ENCODE data around the gene TK1.
A peak's percentile ranks its signal among the peaks of the same experiment; 100 is the strongest.
"Not testable (repeated sequence)": the region's sequence is repeated elsewhere in the genome, so short reads cannot be mapped to it uniquely, and the experiment has no call there.

Gene TK1

DNA sequence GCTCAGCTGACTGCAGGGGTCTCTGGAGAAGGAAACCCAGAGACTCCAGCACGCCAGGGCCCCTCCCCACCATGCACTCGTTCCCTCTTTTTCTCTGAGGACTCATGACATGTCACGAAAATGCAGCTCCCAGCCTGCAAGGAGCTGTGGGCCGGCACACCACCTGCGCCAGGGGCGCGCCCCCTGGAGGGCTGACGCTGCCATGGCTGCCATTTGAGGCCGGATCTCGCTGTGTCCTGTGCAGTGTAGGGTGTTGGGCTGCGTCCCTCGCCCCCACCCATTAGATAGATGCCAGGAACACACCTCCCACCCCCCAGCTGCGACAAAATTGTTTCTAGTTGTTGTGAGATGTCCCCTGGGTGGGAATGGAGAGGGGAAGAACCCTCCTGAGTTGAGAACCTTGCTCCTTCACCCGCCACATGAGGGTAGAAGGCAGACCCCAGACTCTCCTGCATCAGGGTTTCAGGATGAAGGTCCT lies 10.3 kb downstream of the TK1 start:
- DNase-seq (ENCODE audit: low spot score): peak; percentile 90

GRCh38 chr17:78175643-78175981 lies 11.2 kb downstream of the TK1 start:
- no peak for DNase-seq (ENCODE audit: low spot score)

- DNase-seq (ENCODE audit: low spot score): no peak
These were observed 11.8 kb downstream of the TK1 start for GRCh38 chr17:78174870-78175642.

- no peak for DNase-seq (ENCODE audit: low spot score)
These were observed 12.4 kb downstream of the TK1 start for GRCh38 chr17:78174346-78174869.

DNA sequence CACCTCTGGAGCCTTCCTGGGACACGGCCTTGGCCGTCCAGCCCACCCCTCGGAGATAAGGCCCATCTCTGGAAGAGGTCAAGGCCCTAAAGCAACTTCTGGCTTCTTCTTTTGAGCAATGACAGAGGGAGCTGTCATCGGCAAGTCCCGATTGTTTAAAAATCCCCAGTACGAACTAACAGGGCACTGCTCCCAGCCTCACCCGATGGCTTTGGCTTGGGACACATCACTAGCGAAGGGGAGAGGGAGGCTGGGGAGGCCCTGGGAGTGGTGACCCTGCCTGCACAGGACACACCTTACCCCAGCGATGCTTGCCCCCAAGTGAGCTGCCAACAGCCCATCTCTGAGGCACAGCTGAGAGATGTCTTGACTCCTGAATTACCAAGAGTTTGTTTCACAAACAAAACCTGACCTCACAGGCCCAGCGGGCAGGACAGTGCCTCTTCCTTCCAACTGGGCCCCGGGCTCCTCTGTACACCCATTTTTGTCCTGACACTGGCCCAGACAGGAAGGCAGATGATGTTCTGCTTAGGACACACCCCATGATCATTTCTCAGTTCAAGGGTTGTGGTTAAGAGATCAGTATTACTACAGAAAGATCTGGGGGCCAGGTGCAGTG lies 13.6 kb downstream of the TK1 start:
- DNase-seq (ENCODE audit: low spot score): no peak

GRCh38 chr17:78172249-78173051 lies 14.4 kb downstream of the TK1 start:
- DNase-seq (ENCODE audit: low spot score): no peak

- DNase-seq (ENCODE audit: low spot score): not testable (repeated sequence)
These were observed 15.1 kb downstream of the TK1 start for GRCh38 chr17:78171591-78172248.

DNA sequence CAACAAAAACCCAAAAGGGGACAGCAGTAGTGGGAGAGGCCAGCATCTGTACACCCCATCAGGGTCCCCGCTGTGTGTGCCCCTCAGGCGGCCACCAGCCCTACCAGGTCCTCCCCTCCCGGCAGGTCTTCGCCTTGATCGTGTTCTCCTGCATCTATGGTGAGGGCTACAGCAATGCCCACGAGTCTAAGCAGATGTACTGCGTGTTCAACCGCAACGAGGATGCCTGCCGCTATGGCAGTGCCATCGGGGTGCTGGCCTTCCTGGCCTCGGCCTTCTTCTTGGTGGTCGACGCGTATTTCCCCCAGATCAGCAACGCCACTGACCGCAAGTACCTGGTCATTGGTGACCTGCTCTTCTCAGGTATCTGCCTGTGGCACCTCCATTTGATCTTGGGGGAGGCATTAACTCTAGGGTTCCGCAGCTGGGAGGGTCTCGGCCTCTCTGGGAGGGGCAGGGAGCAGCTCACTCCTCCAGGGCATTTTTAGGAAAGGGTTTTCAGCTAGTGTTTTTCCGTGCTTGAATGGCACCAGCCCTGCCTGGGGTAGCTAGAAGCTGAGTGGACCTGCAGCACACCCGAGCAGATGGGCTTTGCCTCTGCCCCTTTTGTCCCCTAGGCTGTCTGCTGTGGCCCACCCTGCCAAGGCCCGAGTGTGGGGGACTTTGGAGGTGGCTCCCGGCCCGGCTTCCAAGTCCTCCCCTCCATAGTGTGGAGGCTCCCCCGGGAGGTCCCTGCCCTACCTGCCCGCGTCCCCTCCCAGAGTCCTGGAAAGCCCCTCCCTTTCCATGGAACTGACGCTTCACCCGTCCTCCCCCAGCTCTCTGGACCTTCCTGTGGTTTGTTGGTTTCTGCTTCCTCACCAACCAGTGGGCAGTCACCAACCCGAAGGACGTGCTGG lies 15.9 kb downstream of the TK1 start:
- no peak for DNase-seq (ENCODE audit: low spot score)

GRCh38 chr17:78168903-78169793 lies 17.7 kb downstream of the TK1 start:
- DNase-seq (ENCODE audit: low spot score): peak; percentile 88

DNA sequence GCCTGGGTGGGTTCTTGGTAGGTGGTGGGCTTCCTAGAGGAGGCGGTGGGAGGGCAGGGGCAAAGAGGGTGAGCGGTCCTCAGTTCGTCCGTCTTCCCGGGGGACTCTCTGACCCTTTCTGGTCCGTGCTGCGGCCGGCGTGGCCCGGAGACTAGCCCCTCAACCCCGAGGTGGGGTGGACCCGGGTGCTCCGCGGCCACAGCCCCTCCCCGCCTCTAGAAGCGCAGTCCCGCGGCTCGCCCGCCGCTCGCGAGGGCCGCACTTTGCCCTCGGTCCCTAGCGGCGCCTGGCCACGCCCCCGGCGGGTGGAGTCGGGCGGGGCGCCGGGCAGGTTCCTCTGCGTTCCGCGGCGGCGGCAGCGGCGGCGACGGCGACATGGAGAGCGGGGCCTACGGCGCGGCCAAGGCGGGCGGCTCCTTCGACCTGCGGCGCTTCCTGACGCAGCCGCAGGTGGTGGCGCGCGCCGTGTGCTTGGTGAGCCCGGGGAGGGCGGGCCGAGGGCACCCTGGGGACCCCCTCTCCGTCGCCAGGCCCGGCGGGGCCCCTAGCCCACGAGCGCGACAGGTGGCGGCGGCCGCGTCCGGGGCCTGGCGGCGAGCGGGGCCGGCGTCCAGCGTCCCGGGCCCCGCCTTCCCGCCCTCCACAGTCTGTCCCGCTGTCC lies 18.5 kb downstream of the TK1 start, which contains the start of gene SYNGR2:
Gene SYNGR2, plus strand, starts transcription at position 340 of the 661 bp plus-strand sequence. Its CDS starts 36 bp downstream, at position 376.
- peak; percentile 93 for DNase-seq (ENCODE audit: low spot score)

DNA sequence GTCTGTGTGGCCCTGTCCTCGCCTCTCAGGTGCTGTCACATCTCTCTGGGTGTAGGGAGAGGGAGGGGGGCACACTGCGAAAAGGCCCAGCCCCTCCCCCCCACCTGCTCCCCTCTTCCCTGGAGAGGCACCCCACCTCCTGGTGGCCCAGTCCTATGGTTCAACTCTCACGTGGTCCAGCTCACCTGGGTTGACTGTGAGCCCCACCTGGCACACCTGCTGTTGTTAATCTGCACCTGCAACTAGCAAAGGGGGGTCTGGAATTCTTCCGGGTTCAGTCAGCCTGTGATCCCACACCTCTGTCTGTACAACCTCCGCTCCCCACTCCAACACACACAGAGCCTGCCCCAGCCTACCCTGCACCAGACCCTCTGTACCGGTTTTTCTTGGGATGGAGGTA lies 20.4 kb downstream of the TK1 start:
- DNase-seq (ENCODE audit: low spot score): no peak

DNA sequence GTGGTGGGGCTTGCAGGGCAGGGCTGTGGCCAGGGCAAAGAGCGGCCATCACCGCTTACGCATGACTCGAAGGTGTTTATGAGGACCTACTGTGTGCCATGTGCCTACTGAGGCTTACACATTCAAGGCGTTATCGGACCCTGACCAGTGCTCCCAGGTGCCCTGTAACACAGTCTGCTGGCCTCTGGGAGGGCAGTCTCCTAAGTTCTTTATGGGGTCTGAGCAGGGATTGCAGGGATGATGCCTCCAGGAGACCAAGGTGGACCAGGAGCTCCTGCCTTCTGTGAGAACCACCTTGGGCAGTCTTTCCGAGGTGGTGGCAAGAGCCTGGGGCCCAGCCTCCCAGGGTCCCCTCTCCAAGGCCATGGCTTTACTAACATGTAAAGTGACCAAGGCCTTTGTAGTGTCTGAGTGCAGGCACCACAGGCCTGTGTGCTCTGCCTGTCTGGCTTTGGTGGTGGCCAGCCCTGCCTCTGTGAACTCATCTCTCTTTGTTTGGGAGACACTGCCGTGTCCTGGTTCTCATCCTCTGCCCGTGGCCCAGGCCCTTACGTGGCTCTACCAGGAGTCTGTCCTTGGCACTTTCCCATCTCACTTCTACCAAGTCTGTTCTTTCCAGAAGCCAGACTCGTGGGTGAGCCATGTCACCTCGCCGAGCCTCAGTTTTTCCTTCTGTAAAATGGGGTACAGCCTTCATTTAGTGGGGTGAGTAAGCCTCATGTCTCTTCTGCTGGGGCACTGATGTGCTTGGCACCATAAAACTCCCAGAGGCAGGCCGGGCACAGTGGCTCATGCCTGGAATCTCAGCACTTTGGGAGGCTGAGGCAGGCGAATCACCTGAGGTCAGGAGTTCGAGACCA lies 21.9 kb downstream of the TK1 start:
- DNase-seq (ENCODE audit: low spot score): no peak

GRCh38 chr17:78163881-78164747 lies 22.7 kb downstream of the TK1 start:
- DNase-seq (ENCODE audit: low spot score): no peak

GRCh38 chr17:78159575-78160158 lies 27.2 kb downstream of the TK1 start:
- no peak for DNase-seq (ENCODE audit: low spot score)

GRCh38 chr17:78154903-78155811 lies 31.7 kb downstream of the TK1 start:
- no peak for DNase-seq (ENCODE audit: low spot score)

GRCh38 chr17:78151514-78152008 lies 35.3 kb downstream of the TK1 start:
- peak; percentile 71 for DNase-seq (ENCODE audit: low spot score)

Data from HuH-7 (cell line).